Hepatocyte (in vitro differentiated cells): ENCODE measurements around the gene PDGFRA. TPM values are rescaled to one million over a fixed set of nuclear protein-coding genes. Genes with fewer than 3 reads are reported as not detected.

Experiments used
- DNase-seq: peaks from one replicate; pipeline ENCODE4 v3.0.0-alpha.2; 2016; ENCODE audit warnings: low spot score
- H2AFZ ChIP-seq: fragments of 200-600 bp; sonication (generic); 2 replicates; pipeline ENCODE4 v1.6.0; 2016; ENCODE audit warnings: antibody characterized with exemption, mild to moderate bottlenecking
- H3K27ac ChIP-seq: fragments of 200-600 bp; sonication (generic); 2 replicates; pipeline ENCODE4 v1.5.1; 2016; ENCODE audit warnings: mild to moderate bottlenecking
- H3K27me3 ChIP-seq: fragments of 200-600 bp; sonication (generic); 2 replicates; pipeline ENCODE4 v1.6.1; 2016
- H3K36me3 ChIP-seq: fragments of 200-600 bp; sonication (generic); replicated peaks from 2 replicates; pipeline ENCODE4 v1.5.1; 2016; ENCODE audit warnings: low read depth; ENCODE audit not compliant: insufficient read depth
- H3K4me1 ChIP-seq: fragments of 200-600 bp; sonication (generic); 2 replicates; pipeline ENCODE4 v1.5.1; 2016; ENCODE audit warnings: mild to moderate bottlenecking, moderate library complexity; ENCODE audit not compliant: insufficient read depth
- H3K4me2 ChIP-seq: fragments of 200-600 bp; sonication (generic); 2 replicates; pipeline ENCODE4 v1.6.0; 2016
- H3K4me3 ChIP-seq: fragments of 200-600 bp; sonication (generic); 2 replicates; pipeline ENCODE4 v1.5.1; 2016; ENCODE audit warnings: mild to moderate bottlenecking
- H3K79me2 ChIP-seq: fragments of 200-600 bp; sonication (generic); 2 replicates; pipeline ENCODE4 v1.6.0; 2017; ENCODE audit warnings: mild to moderate bottlenecking
- H3K9me2 ChIP-seq: fragments of 200-600 bp; sonication (generic); replicated peaks from 2 replicates; pipeline ENCODE4 v1.6.0; 2017; ENCODE audit warnings: mild to moderate bottlenecking; ENCODE audit not compliant: insufficient read depth
- H3K9me3 ChIP-seq: fragments of 200-600 bp; sonication (generic); 2 replicates; pipeline ENCODE4 v1.5.1; 2016; ENCODE audit warnings: low read depth, mild to moderate bottlenecking
- H4K20me1 ChIP-seq: fragments of 200-600 bp; sonication (generic); 2 replicates; pipeline ENCODE4 v1.6.0; 2016; ENCODE audit warnings: mild to moderate bottlenecking; ENCODE audit not compliant: insufficient read depth, poor library complexity, severe bottlenecking
- CTCF ChIP-seq: fragments of 200-600 bp; sonication (generic); IDR thresholded peaks from 2 replicates; pipeline ENCODE4 v1.5.1; 2016; ENCODE audit warnings: antibody characterized with exemption, mild to moderate bottlenecking; ENCODE audit not compliant: poor library complexity
- EZH2 ChIP-seq: fragments of 200-600 bp; sonication (generic); IDR thresholded peaks from 2 replicates; pipeline ENCODE4 v1.6.1; 2016; ENCODE audit warnings: antibody characterized with exemption, mild to moderate bottlenecking, borderline replicate concordance
- EZH2phosphoT487 ChIP-seq: fragments of 200-600 bp; sonication (generic); IDR thresholded peaks from one replicate; pipeline ENCODE4 v1.6.1; 2018; ENCODE audit warnings: antibody characterized with exemption, mild to moderate bottlenecking, low read depth, moderate library complexity; ENCODE audit not compliant: unreplicated experiment, severe bottlenecking
- whole genome bisulfite sequencing: methylation state at CpG from one replicate; pipeline ENCODE4 v1.1.6; 2016; ENCODE audit warnings: low lambda C conversion rate; ENCODE audit errors: missing lambda C conversion rate; 5-methylcytosine and 5-hydroxymethylcytosine counted together
- polyA plus RNA-seq: library from polyadenylated mRNA; unstranded; fragments of >200 nt; fragmentation: Nextera tagmentation; extraction: Ambion mirVana; gene quantifications from 2 replicates; pipeline ENCODE4 v1.2.1, GENCODE V29; 2016
- total RNA-seq: library from RNA; depleted of rRNA; stranded (reverse); fragments of >200 nt; gene quantifications from 2 replicates; pipeline ENCODE4 v1.2.3, GENCODE V29; 2014

Gene PDGFRA
- total and polyA plus RNA-seq, 2 experiments from 2014 or later: 36.3 to 117 TPM

DNA sequence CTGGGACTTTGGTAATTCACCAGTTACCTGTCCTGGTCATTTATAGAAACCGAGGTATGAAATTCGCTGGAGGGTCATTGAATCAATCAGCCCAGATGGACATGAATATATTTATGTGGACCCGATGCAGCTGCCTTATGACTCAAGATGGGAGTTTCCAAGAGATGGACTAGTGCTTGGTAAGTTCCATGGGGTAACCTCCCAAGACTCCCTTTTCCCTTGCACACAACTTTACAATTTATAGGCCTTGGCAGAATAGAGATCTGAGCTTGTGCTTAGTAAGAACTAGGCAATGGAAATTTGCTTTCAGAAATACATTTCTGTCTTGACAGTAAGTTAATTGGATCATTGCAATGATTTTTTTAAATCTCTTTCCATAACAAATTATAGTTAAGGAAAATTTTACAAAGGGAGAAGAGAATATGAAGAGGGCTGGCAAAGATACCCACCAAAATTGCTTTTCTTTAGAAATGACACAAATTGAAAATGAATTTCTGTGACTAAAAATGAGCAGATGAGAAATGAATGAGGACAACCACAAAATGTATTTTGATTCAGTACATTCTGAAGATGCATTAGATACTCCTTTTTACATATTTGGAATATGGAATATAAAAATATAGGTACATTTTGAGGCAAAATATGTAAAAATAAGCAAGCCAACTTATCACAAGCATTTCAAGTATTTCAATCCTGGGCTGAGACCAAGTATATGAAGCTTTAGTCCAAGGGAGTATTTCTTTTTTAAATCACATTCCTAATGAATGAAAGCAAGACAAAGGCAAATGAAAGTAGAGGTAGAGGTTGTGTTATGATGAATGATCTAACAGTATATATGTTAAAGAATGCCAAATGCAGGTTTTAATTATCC lies 45.9 kb downstream of the PDGFRA start:
- no peak overlapping the region for H3K4me2 ChIP-seq
- H4K20me1 ChIP-seq: no peaks in the 10 kb centered on the region
- H3K36me3 ChIP-seq: no peaks in the 10 kb centered on the region
- 95% methylated on average over 3 of the region's 3 CpGs for WGBS
- H2AFZ ChIP-seq: no peak overlapping the region
- no peak for TF ChIP-seq EZH2phosphoT487
- TF ChIP-seq EZH2: no peak
- TF ChIP-seq CTCF: no peak
- no peak overlapping the region for H3K4me3 ChIP-seq
- H3K9me3 ChIP-seq: no peaks in the 10 kb centered on the region
- no peaks in the 10 kb centered on the region for H3K4me1 ChIP-seq
- no peak overlapping the region for H3K27ac ChIP-seq
- no peaks in the 10 kb centered on the region for H3K9me2 ChIP-seq
- H3K79me2 ChIP-seq: peaks cover 3% of the 10 kb centered on the region
- DNase-seq: no peak
- no peaks in the 10 kb centered on the region for H3K27me3 ChIP-seq

DNA sequence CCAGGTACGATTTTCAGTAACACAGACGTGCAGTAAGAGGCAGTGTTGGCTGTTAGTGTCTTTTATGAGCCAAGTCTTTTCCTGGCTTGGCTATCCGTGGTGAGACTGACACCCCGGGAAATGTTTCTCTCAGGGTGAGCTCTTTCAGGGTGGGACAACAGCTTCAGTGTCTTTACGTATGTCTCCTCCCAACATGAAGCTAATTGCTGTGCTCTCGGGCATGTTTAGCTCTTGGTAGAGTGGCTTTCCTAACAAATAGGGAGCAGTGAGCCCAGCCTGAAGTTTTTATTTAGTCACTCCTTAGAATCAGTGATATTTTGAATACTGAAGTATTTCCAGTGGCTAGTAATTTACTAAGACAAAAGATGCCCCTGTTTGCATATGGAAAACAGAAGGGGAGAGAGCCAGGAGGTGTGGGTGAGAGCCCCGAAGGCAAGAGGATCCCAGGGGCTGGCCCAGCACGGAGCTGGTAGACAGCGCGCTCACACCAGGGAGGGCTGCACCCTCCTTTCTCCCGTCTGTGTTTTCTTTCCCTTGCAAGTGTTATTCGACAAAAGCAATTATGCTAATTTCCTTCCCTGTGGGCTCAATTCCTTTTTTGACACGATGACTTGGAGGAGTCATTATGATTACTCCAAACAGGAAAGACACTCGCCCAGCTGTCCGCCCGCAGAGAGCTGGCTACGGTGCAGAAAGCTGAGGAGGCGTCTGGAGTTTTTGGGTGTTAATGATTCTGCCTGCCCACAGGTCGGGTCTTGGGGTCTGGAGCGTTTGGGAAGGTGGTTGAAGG lies 47.7 kb downstream of the PDGFRA start:
- Histone ChIP-seq H3K27ac (no peak overlapping the region), H3K79me2 (peaks cover 3% of the 10 kb centered on the region), H3K4me2 (no peak overlapping the region), H3K4me3 (no peak overlapping the region), H3K9me3 (no peaks in the 10 kb centered on the region), H3K4me1 (no peaks in the 10 kb centered on the region), H4K20me1 (no peaks in the 10 kb centered on the region), H2AFZ (no peak overlapping the region), H3K27me3 (no peaks in the 10 kb centered on the region), H3K36me3 (no peaks in the 10 kb centered on the region), H3K9me2 (no peaks in the 10 kb centered on the region)
- 61% methylated on average over 20 of the region's 20 CpGs for WGBS
- no peak for TF ChIP-seq EZH2
- TF ChIP-seq CTCF: no peak
- TF ChIP-seq EZH2phosphoT487: no peak
- no peak for DNase-seq

GRCh38 chr4:54277691-54278090 lies 48.6 kb downstream of the PDGFRA start:
- no peaks in the 10 kb centered on the region for H3K9me3 ChIP-seq
- 32% methylated on average over 1 of the region's 1 CpG for WGBS
- no peaks in the 10 kb centered on the region for H3K4me1 ChIP-seq
- H3K36me3 ChIP-seq: no peaks in the 10 kb centered on the region
- peak overlapping the region; percentile 9 for H3K27ac ChIP-seq
- H2AFZ ChIP-seq: no peak overlapping the region
- no peaks in the 10 kb centered on the region for H4K20me1 ChIP-seq
- H3K79me2 ChIP-seq: no peaks in the 10 kb centered on the region
- TF ChIP-seq EZH2phosphoT487 (no peak), EZH2 (no peak), CTCF (no peak)
- H3K4me2 ChIP-seq: no peak overlapping the region
- no peaks in the 10 kb centered on the region for H3K27me3 ChIP-seq
- no peaks in the 10 kb centered on the region for H3K9me2 ChIP-seq
- peak; percentile 38 for DNase-seq
- no peak overlapping the region for H3K4me3 ChIP-seq
